HG03520 (cell line): ENCODE data around the gene PDE5A.
A peak's percentile ranks its signal among the peaks of the same experiment; 100 is the strongest.
"Not testable (repeated sequence)": the region's sequence is repeated elsewhere in the genome, so short reads cannot be mapped to it uniquely, and the experiment has no call there.

Experiments used
- ATAC-seq: cut with Tn5 transposase; IDR thresholded peaks from one replicate; pipeline ENCODE4 v1.9.1; 2021; ENCODE audit warnings: mild to moderate bottlenecking, moderate library complexity; ENCODE audit not compliant: unreplicated experiment

The PDE5A gene

GRCh38 chr4:119646347-119647071 is 17.9 kb upstream of the PDE5A start:
- no peak for ATAC-seq

- ATAC-seq = no peak
These were observed 14.9 kb upstream of the PDE5A start for GRCh38 chr4:119643306-119644042.

GRCh38 chr4:119641765-119642164 is 13.2 kb upstream of the PDE5A start:
- no peak for ATAC-seq

- no peak for ATAC-seq
These were observed 9.8 kb upstream of the PDE5A start for GRCh38 chr4:119638359-119638758.

- not testable (repeated sequence) for ATAC-seq
These were observed 8.2 kb upstream of the PDE5A start for GRCh38 chr4:119636851-119637250.

GRCh38 chr4:119632216-119632615 is 3.6 kb upstream of the PDE5A start:
- no peak for ATAC-seq

- peak; percentile 24 for ATAC-seq
These were observed 503 bp upstream of the PDE5A start for GRCh38 chr4:119629142-119629471.

GRCh38 chr4:119627267-119628255 is 1.0 kb downstream of the PDE5A start:
- peak; percentile 57 for ATAC-seq

GRCh38 chr4:119626943-119627266 is 1.7 kb downstream of the PDE5A start:
- no peak for ATAC-seq

GRCh38 chr4:119626420-119626819 is 2.2 kb downstream of the PDE5A start:
- no peak for ATAC-seq

GRCh38 chr4:119625761-119626160 is 2.8 kb downstream of the PDE5A start:
- no peak for ATAC-seq

- ATAC-seq = no peak
These were observed 4.2 kb downstream of the PDE5A start for GRCh38 chr4:119624356-119624755.

- ATAC-seq = no peak
These were observed 5.6 kb downstream of the PDE5A start for GRCh38 chr4:119623025-119623424.

- no peak for ATAC-seq
These were observed 13.4 kb downstream of the PDE5A start for GRCh38 chr4:119615068-119615719.

- ATAC-seq = no peak
These were observed 24.3 kb downstream of the PDE5A start for GRCh38 chr4:119604266-119604665.

GRCh38 chr4:119602366-119602765 is 26.2 kb downstream of the PDE5A start:
- ATAC-seq = no peak

GRCh38 chr4:119598521-119598920 is 30.1 kb downstream of the PDE5A start:
- no peak for ATAC-seq

- no peak for ATAC-seq
These were observed 31.2 kb downstream of the PDE5A start for GRCh38 chr4:119597377-119597776.

GRCh38 chr4:119593698-119594097 is 34.9 kb downstream of the PDE5A start:
- no peak for ATAC-seq

GRCh38 chr4:119592830-119593229 is 35.8 kb downstream of the PDE5A start:
- no peak for ATAC-seq

GRCh38 chr4:119589165-119589564 is 39.4 kb downstream of the PDE5A start:
- no peak for ATAC-seq
